Natural killer cell (primary cell): ENCODE data around the gene ZDHHC14. TPM values are rescaled to one million over a fixed set of nuclear protein-coding genes. Genes with fewer than 3 reads are reported as not detected.
"Not testable (repeated sequence)": the region's sequence is repeated elsewhere in the genome, so short reads cannot be mapped to it uniquely, and the experiment has no call there.

Experiments used
- ATAC-seq, 3 donors: fragments of 150-1000 bp in 2 of 3; fragments of 200-7000 bp in 1 of 3; cut with Tn5 transposase; 1 replicate in 1 of 3; 2 replicates in 2 of 3; pipeline ENCODE4 v1.10.0; 2021; ENCODE audit warnings: mild to moderate bottlenecking in 2 of 3, moderate library complexity in 2 of 3
- DNase-seq, 2 donors: peaks; one replicate each; pipeline versions ENCODE4 v3.0.0 to v3.0.0-alpha.2; 2013 to 2021; ENCODE audit warnings: mixed read lengths in 1 of 2
- H3K27ac ChIP-seq: one replicate; pipeline ENCODE4 v1.5.1; 2013; ENCODE audit warnings: mild to moderate bottlenecking, low read length
- H3K27me3 ChIP-seq: one replicate; pipeline ENCODE4 v1.6.1; 2013; ENCODE audit warnings: low read length; ENCODE audit not compliant: control insufficient read depth, insufficient read depth
- H3K36me3 ChIP-seq: one replicate; pipeline ENCODE4 v1.6.1; 2013; ENCODE audit warnings: low read length; ENCODE audit not compliant: control insufficient read depth, insufficient read depth
- H3K4me1 ChIP-seq: one replicate; pipeline ENCODE4 v1.6.1; 2013; ENCODE audit warnings: low read length; ENCODE audit not compliant: control insufficient read depth, insufficient read depth
- H3K4me3 ChIP-seq: one replicate; pipeline ENCODE4 v1.5.1; 2013; ENCODE audit warnings: low read length
- H3K9me3 ChIP-seq: one replicate; pipeline ENCODE4 v1.6.1; 2013; ENCODE audit warnings: low read length; ENCODE audit not compliant: control insufficient read depth, insufficient read depth
- H3K27ac Mint-ChIP-seq, 2 donors: one replicate each; pipeline ENCODE4 v1.8.0; 2022; ENCODE audit warnings: mild to moderate bottlenecking in 2 of 2, mixed read lengths in 2 of 2, moderate library complexity in 1 of 2
- H3K27me3 Mint-ChIP-seq, 2 donors: one replicate each; pipeline ENCODE4 v1.8.0; 2022; ENCODE audit warnings: low read depth in 2 of 2, mixed read lengths in 2 of 2
- H3K36me3 Mint-ChIP-seq: one replicate; pipeline ENCODE4 v1.8.0; 2022; ENCODE audit warnings: mixed read lengths
- H3K4me1 Mint-ChIP-seq, 2 donors: one replicate each; pipeline ENCODE4 v1.8.0; 2022; ENCODE audit warnings: mixed read lengths in 2 of 2
- H3K4me3 Mint-ChIP-seq: one replicate; pipeline ENCODE4 v1.8.0; 2022; ENCODE audit warnings: mild to moderate bottlenecking, moderate library complexity, mixed read lengths
- H3K9me3 Mint-ChIP-seq, 2 donors: one replicate each; pipeline ENCODE4 v1.8.0; 2022; ENCODE audit warnings: mixed read lengths in 2 of 2
- WGBS: methylation state at CpG from one replicate; pipeline ENCODE4 v1.1.7; 2013; ENCODE audit warnings: missing lambda C conversion rate; ENCODE audit not compliant: insufficient coverage; 5-methylcytosine and 5-hydroxymethylcytosine counted together
- intact Hi-C: fragments of 100-400 bp; cut with micrococcal nuclease; formaldehyde crosslinking; loops from one replicate; pipeline ENCODE4 v1.14.2; 2022
- total RNA-seq, 4 donors: library from RNA; stranded (reverse); fragments of 120-200 nt in 1 of 4; gene quantifications; one replicate each; pipeline versions ENCODE4 v1.2.3 to v1.2.4, GENCODE V29; 2013 to 2022
- TF ChIP-seq, protein P1 (sequence below): fragments of 200-600 bp; IDR thresholded peaks from one replicate; pipeline ENCODE4 v1.8.0; 2022; ENCODE audit warnings: antibody characterized with exemption

ZDHHC14 gene
- total RNA-seq, 3 donors from 2014 or later (not counting 1 experiment from before 2014, with no cell fraction given): 6.7 to 11.3 (median 10.6) TPM

DNA sequence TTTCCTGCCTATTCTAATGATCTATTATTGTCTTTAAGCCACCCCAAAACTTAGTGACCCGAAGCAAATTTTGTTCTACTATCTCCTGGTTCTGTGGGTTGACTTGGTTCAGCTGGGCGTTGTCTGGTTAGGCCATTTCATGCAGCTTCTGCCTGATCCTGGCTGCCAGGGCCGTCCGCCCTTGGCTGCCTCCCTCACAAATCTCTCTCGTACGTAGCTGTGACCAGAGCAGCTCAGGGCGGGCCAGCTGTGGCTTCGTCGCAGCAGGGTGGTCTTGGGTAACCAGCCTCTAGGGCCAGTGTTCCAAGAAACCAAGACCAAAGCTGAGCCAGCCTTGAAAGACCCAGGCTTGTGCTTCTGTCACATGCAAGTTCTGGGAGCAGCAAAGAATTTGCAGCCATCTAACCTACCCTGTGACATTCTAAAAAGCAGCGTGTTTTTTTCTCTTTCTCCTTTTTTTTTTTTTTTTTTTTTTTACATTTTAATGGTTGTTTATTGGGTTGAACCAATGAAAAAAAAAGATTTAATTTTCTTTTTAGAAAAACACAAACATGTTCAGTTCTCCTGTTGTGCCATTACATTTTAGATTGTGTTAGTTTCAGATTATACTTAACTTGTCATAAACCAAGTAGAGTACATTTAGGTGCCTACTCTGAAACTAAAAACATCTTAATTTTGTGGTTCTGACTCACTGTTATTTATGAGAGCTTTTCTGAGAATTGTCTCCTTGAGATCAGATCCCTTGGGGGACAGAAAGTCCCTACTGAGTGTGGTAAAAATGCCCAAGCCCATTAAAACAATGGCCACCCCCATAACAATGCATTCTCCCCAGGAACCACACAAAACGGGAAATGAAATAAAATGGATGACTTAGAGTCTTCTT is 83.9 kb downstream of the ZDHHC14 start:
- Histone ChIP-seq H3K36me3 (no peaks in the 10 kb centered on the region), H3K9me3 (no peaks in the 10 kb centered on the region), H3K27ac (peak overlapping the region; percentile 35), H3K4me1 (peaks cover 25% of the 10 kb centered on the region), H3K4me3 (no peak overlapping the region), H3K27me3 (no peaks in the 10 kb centered on the region)
- WGBS: 84% methylated on average over 10 of the region's 11 CpGs
- no peak overlapping the region for H3K4me3 Mint-ChIP-seq
- H3K9me3 Mint-ChIP-seq: no peaks in the 10 kb centered on the region
- H3K27ac Mint-ChIP-seq: no peak overlapping the region
- no peak for DNase-seq
- peaks cover 8 to 16% of the 10 kb centered on the region in 2 donors for H3K4me1 Mint-ChIP-seq
- intact Hi-C loops: loop anchor here (5.0 kb wide), 2 partner anchors 83 to 202 kb away; partner anchors contain the start of gene ZDHHC14
- no peaks in the 10 kb centered on the region for H3K36me3 Mint-ChIP-seq
- no peaks in the 10 kb centered on the region for H3K27me3 Mint-ChIP-seq
- ATAC-seq: no peak
- TF ChIP-seq, protein P1, sequence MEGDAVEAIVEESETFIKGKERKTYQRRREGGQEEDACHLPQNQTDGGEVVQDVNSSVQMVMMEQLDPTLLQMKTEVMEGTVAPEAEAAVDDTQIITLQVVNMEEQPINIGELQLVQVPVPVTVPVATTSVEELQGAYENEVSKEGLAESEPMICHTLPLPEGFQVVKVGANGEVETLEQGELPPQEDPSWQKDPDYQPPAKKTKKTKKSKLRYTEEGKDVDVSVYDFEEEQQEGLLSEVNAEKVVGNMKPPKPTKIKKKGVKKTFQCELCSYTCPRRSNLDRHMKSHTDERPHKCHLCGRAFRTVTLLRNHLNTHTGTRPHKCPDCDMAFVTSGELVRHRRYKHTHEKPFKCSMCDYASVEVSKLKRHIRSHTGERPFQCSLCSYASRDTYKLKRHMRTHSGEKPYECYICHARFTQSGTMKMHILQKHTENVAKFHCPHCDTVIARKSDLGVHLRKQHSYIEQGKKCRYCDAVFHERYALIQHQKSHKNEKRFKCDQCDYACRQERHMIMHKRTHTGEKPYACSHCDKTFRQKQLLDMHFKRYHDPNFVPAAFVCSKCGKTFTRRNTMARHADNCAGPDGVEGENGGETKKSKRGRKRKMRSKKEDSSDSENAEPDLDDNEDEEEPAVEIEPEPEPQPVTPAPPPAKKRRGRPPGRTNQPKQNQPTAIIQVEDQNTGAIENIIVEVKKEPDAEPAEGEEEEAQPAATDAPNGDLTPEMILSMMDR: no peak

DNA sequence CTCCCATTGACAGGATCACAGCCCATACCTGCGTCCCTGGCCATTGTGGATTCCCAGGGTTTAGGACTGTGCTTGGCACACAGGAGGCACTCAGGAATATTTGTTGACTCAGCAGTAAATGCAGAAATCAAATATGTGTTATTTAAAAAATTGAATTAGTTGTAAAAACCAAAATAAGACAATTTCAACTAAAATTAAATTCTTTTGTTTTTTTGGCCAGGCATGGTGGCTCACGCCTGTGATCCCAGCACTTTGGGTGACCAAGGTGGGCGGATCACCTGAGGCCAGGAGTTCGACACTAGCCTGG is 85.3 kb downstream of the ZDHHC14 start:
- TF ChIP-seq, protein P1: no peak
- intact Hi-C loops: no loop called here
- Histone ChIP-seq H3K27me3 (no peaks in the 10 kb centered on the region), H3K27ac (no peak overlapping the region), H3K36me3 (no peaks in the 10 kb centered on the region), H3K4me3 (no peak overlapping the region), H3K9me3 (no peaks in the 10 kb centered on the region), H3K4me1 (peaks cover 11% of the 10 kb centered on the region)
- DNase-seq: no peak
- Mint-ChIP-seq H3K36me3 (no peaks in the 10 kb centered on the region), H3K9me3 (no peaks in the 10 kb centered on the region), H3K27ac (no peak overlapping the region), H3K4me3 (no peak overlapping the region), H3K4me1 (peaks cover under 1 to 5% of the 10 kb centered on the region in 2 donors), H3K27me3 (no peaks in the 10 kb centered on the region)
- 99% methylated on average over 4 of the region's 4 CpGs for WGBS
- no peak for ATAC-seq

DNA sequence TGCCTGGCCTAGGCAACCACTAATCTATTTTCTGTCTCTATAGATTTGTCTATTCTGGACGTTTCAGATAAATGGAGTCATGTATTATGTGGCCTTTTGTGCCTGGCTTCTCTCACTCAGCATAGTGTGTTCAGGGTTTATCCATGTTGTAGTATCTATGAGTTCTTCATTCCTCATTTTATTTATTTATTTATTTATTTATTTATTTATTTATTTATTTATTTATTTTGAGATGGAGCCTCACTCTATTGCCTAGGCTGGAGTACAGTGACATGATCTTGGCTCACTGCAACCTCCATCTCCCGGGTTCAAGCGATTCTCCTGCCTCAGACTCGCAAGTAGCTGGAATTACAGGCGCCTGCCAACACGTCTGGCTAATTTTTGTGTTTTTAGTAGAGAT is 86.3 kb downstream of the ZDHHC14 start:
- H3K27me3 ChIP-seq, H3K27ac ChIP-seq, H3K4me3 Mint-ChIP-seq, H3K4me1 ChIP-seq, H3K9me3 Mint-ChIP-seq, H3K36me3 Mint-ChIP-seq, H3K4me1 Mint-ChIP-seq, H3K4me3 ChIP-seq, intact Hi-C loops, H3K9me3 ChIP-seq, DNase-seq, H3K27me3 Mint-ChIP-seq, ATAC-seq, H3K36me3 ChIP-seq, H3K27ac Mint-ChIP-seq: not testable (repeated sequence)
- WGBS: 100% methylated on average over 5 of the region's 6 CpGs

DNA sequence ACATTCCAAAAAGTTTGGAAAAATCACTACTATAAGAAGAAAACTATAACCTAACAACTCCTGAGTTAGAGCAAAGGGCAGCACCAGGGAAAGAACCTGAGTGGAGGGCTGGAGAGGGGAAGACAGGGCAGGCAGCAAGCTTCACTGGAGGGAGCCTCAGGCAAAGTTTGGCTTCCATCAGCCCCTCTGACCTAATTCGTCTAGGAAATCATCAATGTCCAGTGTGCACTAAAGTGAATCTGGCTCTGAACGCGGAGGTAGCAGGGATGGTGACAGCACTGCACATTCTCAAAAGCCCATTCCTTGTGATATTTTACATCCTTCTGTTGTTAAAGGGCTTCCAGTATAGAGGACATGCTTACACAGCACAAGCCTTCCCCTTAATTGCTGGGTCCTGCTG is 87.1 kb downstream of the ZDHHC14 start:
- H3K9me3 ChIP-seq: no peaks in the 10 kb centered on the region
- H3K27ac ChIP-seq: no peak overlapping the region
- no peak overlapping the region for H3K27ac Mint-ChIP-seq
- TF ChIP-seq, protein P1: no peak
- no peak overlapping the region for H3K4me3 Mint-ChIP-seq
- H3K4me1 ChIP-seq: peaks cover 5% of the 10 kb centered on the region
- H3K36me3 ChIP-seq: no peaks in the 10 kb centered on the region
- no peaks in the 10 kb centered on the region for H3K27me3 ChIP-seq
- ATAC-seq (no peak), DNase-seq (no peak)
- H3K4me1 Mint-ChIP-seq: peaks cover 0 to 5% of the 10 kb centered on the region in 2 donors
- no peaks in the 10 kb centered on the region for H3K36me3 Mint-ChIP-seq
- H3K27me3 Mint-ChIP-seq: no peaks in the 10 kb centered on the region
- intact Hi-C loops: no loop called here
- 95% methylated on average over 3 of the region's 3 CpGs for WGBS
- no peaks in the 10 kb centered on the region for H3K9me3 Mint-ChIP-seq
- H3K4me3 ChIP-seq: no peak overlapping the region
